C4-2B (cell line): ENCODE results near the gene RALGAPA2.

Source experiments
- CTCF ChIP-seq: fragments of 450-650 bp; conservative IDR thresholded peaks from 2 replicates; pipeline ENCODE4 v1.5.1; 2017; ENCODE audit warnings: mild to moderate bottlenecking
- ZFX ChIP-seq: fragments of 450-650 bp; IDR thresholded peaks from 2 replicates; pipeline ENCODE4 v1.6.1; 2017

GRCh38 chr20:20473657-20474056 is 238.8 kb downstream of the RALGAPA2 start:
- TF ChIP-seq CTCF (no peak), ZFX (no peak)
